Lung (tissue), 12 donors: ENCODE measurements around the gene CEP85L. TPM values are rescaled to one million over a fixed set of nuclear protein-coding genes. Genes with fewer than 3 reads are reported as not detected.

Experiments
- ATAC-seq: fragments of 200-7000 bp; cut with Tn5 transposase; one replicate; pipeline ENCODE4 v1.9.1; 2020; ENCODE audit warnings: moderate number of reproducible peaks; ENCODE audit not compliant: insufficient read depth, low FRiP score
- DNase-seq, 3 donors: peaks; one replicate each; pipeline ENCODE4 v3.0.0-alpha.2; 2013 to 2017
- H3K27ac ChIP-seq, 2 donors: one replicate each; pipeline ENCODE4 v1.5.1; 2013; ENCODE audit warnings: mild to moderate bottlenecking in 2 of 2, moderate library complexity in 2 of 2, control low read depth in 1 of 2, inconsistent platforms in 1 of 2, low read depth in 1 of 2, low read length in 1 of 2
- H3K27me3 ChIP-seq, 3 donors: one replicate each; pipeline ENCODE4 v1.5.1; 2013; ENCODE audit warnings: low read length in 2 of 3; ENCODE audit not compliant: control insufficient read depth in 3 of 3, insufficient read depth in 3 of 3
- H3K36me3 ChIP-seq, 4 donors: one replicate each; pipeline ENCODE4 v1.5.1; 2013; ENCODE audit warnings: low read length in 4 of 4, mild to moderate bottlenecking in 1 of 4, moderate library complexity in 1 of 4; ENCODE audit not compliant: control insufficient read depth in 4 of 4, insufficient read depth in 4 of 4
- H3K4me1 ChIP-seq, 5 donors: one replicate each; pipeline ENCODE4 v1.5.1; 2013; ENCODE audit warnings: low read length in 5 of 5, mild to moderate bottlenecking in 2 of 5, moderate library complexity in 1 of 5; ENCODE audit not compliant: control insufficient read depth in 5 of 5, insufficient read depth in 5 of 5
- H3K4me3 ChIP-seq: one replicate; pipeline ENCODE4 v1.5.1; 2013; ENCODE audit warnings: mild to moderate bottlenecking, control low read depth, moderate library complexity
- H3K9ac ChIP-seq, 2 donors: one replicate each; pipeline ENCODE4 v1.5.1; 2013; ENCODE audit warnings: low read length in 2 of 2, control low read depth in 1 of 2; ENCODE audit not compliant: insufficient read depth in 1 of 2
- H3K9me3 ChIP-seq, 4 donors: one replicate each; pipeline ENCODE4 v1.5.1; 2013; ENCODE audit warnings: low read length in 3 of 4, mild to moderate bottlenecking in 1 of 4, moderate library complexity in 1 of 4; ENCODE audit not compliant: control insufficient read depth in 4 of 4, insufficient read depth in 3 of 4
- CTCF ChIP-seq: IDR thresholded peaks from 2 replicates; pipeline ENCODE4 v1.5.1; 2012; ENCODE audit warnings: mild to moderate bottlenecking; ENCODE audit errors: control extremely low read depth, extremely low read depth
- WGBS, 2 donors: extraction: QIAGEN DNeasy Blood & Tissue Kit; methylation state at CpG; one replicate each; pipeline ENCODE4 v1.1.7; 2013; 5-methylcytosine and 5-hydroxymethylcytosine counted together
- polyA plus RNA-seq, 2 donors: library from polyadenylated mRNA; stranded (reverse); fragments of 200-250 nt; gene quantifications; one replicate each; pipeline ENCODE4 v1.2.1, GENCODE V29; 2013
- total RNA-seq, 2 donors: library from RNA; depleted of rRNA in 1 of 2; stranded (reverse); fragments of >200 nt in 1 of 2; gene quantifications; one replicate each; pipeline ENCODE4 v1.2.1, GENCODE V29; 2014 to 2021
- donor health status: control.
- donor health status: control.
- donor health status: Bipolar disorder and iron deficiency.
- donor health status: healthy.
- donor health status: DM: yes; HTN: yes; CAD: no.

CEP85L gene
- total and polyA plus RNA-seq, 4 donors, result 1.3 to 40.8 (median 7.1) TPM

DNA sequence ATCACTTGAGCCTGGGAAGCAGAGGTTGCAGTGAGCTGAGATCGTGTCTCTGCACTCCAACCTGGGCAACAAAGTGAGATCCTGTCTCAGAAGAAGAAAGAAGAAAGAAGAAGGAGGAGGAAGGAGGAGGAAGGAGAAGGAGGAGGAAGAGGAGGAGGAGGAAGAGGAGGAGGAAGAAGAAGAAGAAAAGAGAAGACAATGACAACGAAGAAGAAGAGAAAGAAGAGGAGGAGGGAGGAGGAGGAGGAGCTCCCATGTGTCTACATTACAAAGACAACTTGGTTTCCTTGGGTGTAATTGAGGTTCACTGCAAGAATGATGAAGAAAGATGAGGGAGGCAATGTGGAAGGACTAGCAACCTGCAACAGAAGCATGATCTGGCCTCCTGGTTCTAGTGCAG is 21.3 kb upstream of the CEP85L start:
- no peak for ATAC-seq
- no peaks in the 10 kb centered on the region for H3K9me3 ChIP-seq
- H3K27me3 ChIP-seq, result no peaks in the 10 kb centered on the region
- no peak overlapping the region for H3K27ac ChIP-seq
- no peak overlapping the region for H3K4me3 ChIP-seq
- no peak for TF ChIP-seq CTCF
- no peaks in the 10 kb centered on the region for H3K36me3 ChIP-seq
- WGBS, 2 donors, result 73 to 74% methylated on average over 2 of the region's 2 CpGs
- DNase-seq, result no peak
- H3K4me1 ChIP-seq, result peaks cover 0 to 19% (median 0%) of the 10 kb centered on the region in 5 donors
- no peak overlapping the region for H3K9ac ChIP-seq

- DNase-seq (no peak), ATAC-seq (no peak)
- Histone ChIP-seq H3K9ac (no peak overlapping the region), H3K9me3 (no peaks in the 10 kb centered on the region), H3K27ac (no peak overlapping the region), H3K36me3 (no peaks in the 10 kb centered on the region), H3K27me3 (no peaks in the 10 kb centered on the region), H3K4me3 (no peak overlapping the region), H3K4me1 (peaks cover 0 to 34% (median 0%) of the 10 kb centered on the region in 5 donors)
- WGBS, 2 donors, result 96 to 100% methylated on average over 1 of the region's 1 CpG
- TF ChIP-seq CTCF, result no peak
Measured at GRCh38 chr6:118669561-118669960, 18.2 kb upstream of the CEP85L start.

- DNase-seq, result peak in 2 of 3 donors; percentile 79 to 87
Measured at GRCh38 chr6:118668761-118669385, 17.5 kb upstream of the CEP85L start.

More at GRCh38 chr6:118668761-118669385, 17.5 kb upstream of the CEP85L start:
- Histone ChIP-seq H3K27me3 (no peaks in the 10 kb centered on the region), H3K27ac (peak overlapping the region in 1 of 2 donors; percentile 11), H3K4me3 (no peak overlapping the region), H3K36me3 (no peaks in the 10 kb centered on the region), H3K4me1 (peaks cover 0 to 34% (median 0%) of the 10 kb centered on the region in 5 donors), H3K9ac (no peak overlapping the region), H3K9me3 (no peaks in the 10 kb centered on the region)
- ATAC-seq, result no peak
- no peak for TF ChIP-seq CTCF
- 58 to 74% methylated on average over 1 of the region's 1 CpG for WGBS, 2 donors
